Kidney (tissue), 14 donors: Measurements from ENCODE around the gene MDGA2. TPM values are rescaled to one million over a fixed set of nuclear protein-coding genes. Genes with fewer than 3 reads are reported as not detected.

Experiments used
- DNase-seq, 5 donors: peaks; one replicate each; pipeline ENCODE4 v3.0.0-alpha.2; 2013 to 2020
- FAIRE-seq: peaks from 2 replicates; lab custom pipeline; 2012; peaks lifted over from hg19 to GRCh38; lab: Jason Lieb, UNC
- H3K27ac ChIP-seq, 2 donors: one replicate each; pipeline ENCODE4 v1.7.0; 2013; ENCODE audit warnings: low read depth in 2 of 2, low read length in 2 of 2, inconsistent platforms in 1 of 2
- H3K27me3 ChIP-seq: one replicate; pipeline ENCODE4 v1.7.1; 2013; ENCODE audit warnings: low read length, inconsistent platforms; ENCODE audit not compliant: control insufficient read depth, insufficient read depth
- H3K36me3 ChIP-seq, 3 donors: one replicate each; pipeline versions ENCODE4 v1.7.0 to v1.7.1; 2013; ENCODE audit warnings: low read length in 3 of 3, control low read depth in 1 of 3, inconsistent platforms in 1 of 3; ENCODE audit not compliant: insufficient read depth in 3 of 3, control insufficient read depth in 2 of 3
- H3K4me1 ChIP-seq, 3 donors: one replicate each; pipeline versions ENCODE4 v1.7.0 to v1.7.1; 2013; ENCODE audit warnings: low read length in 3 of 3, inconsistent platforms in 1 of 3, low read depth in 1 of 3; ENCODE audit not compliant: control insufficient read depth in 2 of 3, insufficient read depth in 2 of 3
- H3K4me3 ChIP-seq, 3 donors: one replicate each; pipeline versions ENCODE4 v1.7.0 to v1.8.1; 2013; ENCODE audit warnings: low read length in 3 of 3, control low read depth in 1 of 3, inconsistent platforms in 1 of 3
- H3K9ac ChIP-seq, 3 donors: one replicate each; pipeline versions ENCODE4 v1.7.0 to v1.7.1; 2013; ENCODE audit warnings: low read length in 3 of 3, control low read depth in 1 of 3, inconsistent platforms in 1 of 3
- H3K9me3 ChIP-seq, 3 donors: one replicate each; pipeline versions ENCODE4 v1.7.0 to v1.7.1; 2013; ENCODE audit warnings: low read length in 3 of 3, control low read depth in 1 of 3, inconsistent platforms in 1 of 3; ENCODE audit not compliant: control insufficient read depth in 2 of 3, insufficient read depth in 1 of 3
- CTCF ChIP-seq: IDR thresholded peaks from 3 replicates; pipeline ENCODE4 v1.5.1; 2012; ENCODE audit warnings: mild to moderate bottlenecking, moderate library complexity, borderline replicate concordance; ENCODE audit not compliant: insufficient read depth; ENCODE audit errors: extremely low read depth
- intact Hi-C: fragments of 100-400 bp; cut with DNase I; formaldehyde crosslinking; loops from one replicate; pipeline ENCODE4 v1.11.1; 2022
- polyA plus RNA-seq: library from polyadenylated mRNA; stranded (reverse); fragments of 350-450 nt; fragmentation: Illumina TruSeq; extraction: RNeasy Lipid Tissue Mini Kit (QIAGEN cat#74804); gene quantifications from one replicate; pipeline ENCODE4 v1.2.3, GENCODE V29; 2014; ENCODE audit warnings: low read depth, low replicate concordance; ENCODE audit not compliant: insufficient read depth
- total RNA-seq: library from RNA; stranded (reverse); fragmentation: NEBNext Ultra II Directional; extraction: Animal tissue kit (Norgen Biotek cat#: 25700); gene quantifications from one replicate; pipeline ENCODE4 v1.2.1, GENCODE V29; 2021
- donor health status: control.
- donor health status: control.
- donor health status: control.
- donor health status: control.
- donor health status: control.
- donor health status: DM: yes; HTN: yes; CAD: no.
- donor health status: Normal renal cell carcinoma (clear cell type).

Gene MDGA2
- total and polyA plus RNA-seq, 2 donors from 2014 or later = 0.41 TPM; not detected in 1

- H3K27ac ChIP-seq = no peak overlapping the region
- intact Hi-C loops = no loop called here
- FAIRE-seq (no peak), DNase-seq (no peak)
- no peak for TF ChIP-seq CTCF
- no peaks in the 10 kb centered on the region for H3K36me3 ChIP-seq
- no peaks in the 10 kb centered on the region for H3K4me1 ChIP-seq
- H3K9ac ChIP-seq = no peak overlapping the region
- H3K9me3 ChIP-seq = no peaks in the 10 kb centered on the region
- no peak overlapping the region for H3K4me3 ChIP-seq
- H3K27me3 ChIP-seq = no peaks in the 10 kb centered on the region
These were observed 148.7 kb downstream of the MDGA2 start for GRCh38 chr14:47526591-47527244.

DNA sequence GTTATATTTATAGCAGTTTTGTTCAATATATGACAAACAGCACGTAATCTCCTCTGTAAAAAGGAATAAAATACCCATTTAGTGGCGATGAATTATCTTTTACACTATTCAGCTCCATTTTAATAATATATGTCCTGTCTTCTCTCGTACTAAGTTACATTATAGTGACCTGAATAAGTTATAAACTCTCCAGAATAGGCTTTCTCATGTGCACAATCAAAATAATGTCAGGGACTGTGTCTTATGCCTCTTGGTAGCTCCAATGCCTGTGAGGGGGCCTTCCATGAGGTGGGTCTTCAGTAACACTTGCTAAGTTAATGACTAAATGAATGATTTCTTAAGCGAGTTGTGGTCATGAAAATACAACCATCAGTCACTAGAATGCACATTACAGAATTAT is 150.9 kb downstream of the MDGA2 start:
- DNase-seq = no peak
- intact Hi-C loops = no loop called here
- H3K4me1 ChIP-seq = no peaks in the 10 kb centered on the region
- H3K27ac ChIP-seq = no peak overlapping the region
- H3K9ac ChIP-seq = no peak overlapping the region
- H3K27me3 ChIP-seq = no peaks in the 10 kb centered on the region
- no peak for FAIRE-seq
- no peaks in the 10 kb centered on the region for H3K9me3 ChIP-seq
- no peak overlapping the region for H3K4me3 ChIP-seq
- H3K36me3 ChIP-seq = no peaks in the 10 kb centered on the region
- no peak for TF ChIP-seq CTCF

GRCh38 chr14:47520382-47520781 is 155.0 kb downstream of the MDGA2 start:
- intact Hi-C loops = no loop called here
- H3K9ac ChIP-seq = no peak overlapping the region
- H3K4me3 ChIP-seq = no peak overlapping the region
- H3K27ac ChIP-seq = no peak overlapping the region
- H3K27me3 ChIP-seq = no peaks in the 10 kb centered on the region
- DNase-seq = no peak
- H3K9me3 ChIP-seq = no peaks in the 10 kb centered on the region
- FAIRE-seq = no peak
- H3K4me1 ChIP-seq = no peaks in the 10 kb centered on the region
- no peaks in the 10 kb centered on the region for H3K36me3 ChIP-seq
- no peak for TF ChIP-seq CTCF

DNA sequence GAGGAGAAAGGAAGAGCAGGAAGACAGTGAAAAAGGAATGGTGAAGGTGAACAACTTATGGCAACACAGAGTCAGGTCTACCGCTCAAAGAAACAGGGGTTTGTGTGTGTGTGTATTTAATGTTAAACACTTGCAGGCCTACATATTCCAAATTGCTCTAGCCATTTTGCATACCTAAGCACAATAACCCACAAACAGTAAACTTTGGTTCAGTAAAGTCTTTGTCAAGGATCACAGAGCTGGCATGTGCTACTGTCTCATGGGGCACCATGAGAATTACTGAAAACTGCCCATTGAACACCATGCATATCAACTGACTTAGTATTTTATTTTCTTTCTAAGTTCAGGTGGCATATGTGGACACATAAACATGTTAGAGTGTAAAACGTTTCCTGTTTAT is 163.6 kb downstream of the MDGA2 start:
- H3K27me3 ChIP-seq = no peaks in the 10 kb centered on the region
- H3K4me3 ChIP-seq = no peak overlapping the region
- DNase-seq (no peak), FAIRE-seq (no peak)
- intact Hi-C loops = no loop called here
- no peaks in the 10 kb centered on the region for H3K4me1 ChIP-seq
- H3K9ac ChIP-seq = no peak overlapping the region
- no peaks in the 10 kb centered on the region for H3K36me3 ChIP-seq
- no peaks in the 10 kb centered on the region for H3K9me3 ChIP-seq
- TF ChIP-seq CTCF = no peak
- no peak overlapping the region for H3K27ac ChIP-seq
